NCI-H2196 (cell line): Measurements from ENCODE around the gene CACNB4.

Experiments used
- DNase-seq: peaks from one replicate; lab custom pipeline; 2025; ENCODE audit not compliant: unreplicated experiment; lab: John Stamatoyannopoulos, UW

CACNB4 gene

GRCh38 chr2:151977631-151978030 lies 121.2 kb downstream of the CACNB4 start:
- DNase-seq: no peak

- no peak for DNase-seq
Measured at GRCh38 chr2:151976945-151977353, 121.9 kb downstream of the CACNB4 start.

- no peak for DNase-seq
Measured at GRCh38 chr2:151975460-151976414, 123.1 kb downstream of the CACNB4 start.

- no peak for DNase-seq
Measured at GRCh38 chr2:151974988-151975387, 123.9 kb downstream of the CACNB4 start.

- DNase-seq: no peak
Measured at GRCh38 chr2:151973901-151974199, 125.0 kb downstream of the CACNB4 start.

- no peak for DNase-seq
Measured at GRCh38 chr2:151973013-151973900, 125.6 kb downstream of the CACNB4 start.

GRCh38 chr2:151972241-151973012 lies 126.4 kb downstream of the CACNB4 start:
- DNase-seq: no peak

- no peak for DNase-seq
Measured at GRCh38 chr2:151971301-151972051, 127.4 kb downstream of the CACNB4 start.

- no peak for DNase-seq
Measured at GRCh38 chr2:151968770-151969470, 129.9 kb downstream of the CACNB4 start.

- no peak for DNase-seq
Measured at GRCh38 chr2:151967829-151968722, 130.8 kb downstream of the CACNB4 start.

- no peak for DNase-seq
Measured at GRCh38 chr2:151965884-151966283, 133.0 kb downstream of the CACNB4 start.

GRCh38 chr2:151961558-151961957 lies 137.3 kb downstream of the CACNB4 start:
- DNase-seq: no peak

- DNase-seq: no peak
Measured at GRCh38 chr2:151959238-151959637, 139.6 kb downstream of the CACNB4 start.

GRCh38 chr2:151953467-151953866 lies 145.4 kb downstream of the CACNB4 start:
- DNase-seq: no peak

GRCh38 chr2:151952691-151953456 lies 146.0 kb downstream of the CACNB4 start:
- no peak for DNase-seq

- DNase-seq: no peak
Measured at GRCh38 chr2:151947813-151948165, 151.1 kb downstream of the CACNB4 start.

- no peak for DNase-seq
Measured at GRCh38 chr2:151946899-151947812, 151.7 kb downstream of the CACNB4 start.
